ENCODE measurements around the gene RHOBTB3.

- TF ChIP-seq CTCF (IDR thresholded peaks at IDR 0.05) (no peak), POLR2AphosphoS5 (IDR thresholded peaks at IDR 0.05) (no peak)
Measured at GRCh38 chr5:95809414-95809960, 78.4 kb downstream of the RHOBTB3 start.

Measured in breast epithelium (tissue), 3 donors.